IPS-NIHi7 (cell line): Measurements from ENCODE around the gene KIRREL3.

ENCODE experiments used
- DNase-seq: peaks from one replicate; pipeline ENCODE4 v3.0.0; 2012; ENCODE audit warnings: mixed read lengths; ENCODE audit errors: extremely low spot score

The KIRREL3 gene

DNA sequence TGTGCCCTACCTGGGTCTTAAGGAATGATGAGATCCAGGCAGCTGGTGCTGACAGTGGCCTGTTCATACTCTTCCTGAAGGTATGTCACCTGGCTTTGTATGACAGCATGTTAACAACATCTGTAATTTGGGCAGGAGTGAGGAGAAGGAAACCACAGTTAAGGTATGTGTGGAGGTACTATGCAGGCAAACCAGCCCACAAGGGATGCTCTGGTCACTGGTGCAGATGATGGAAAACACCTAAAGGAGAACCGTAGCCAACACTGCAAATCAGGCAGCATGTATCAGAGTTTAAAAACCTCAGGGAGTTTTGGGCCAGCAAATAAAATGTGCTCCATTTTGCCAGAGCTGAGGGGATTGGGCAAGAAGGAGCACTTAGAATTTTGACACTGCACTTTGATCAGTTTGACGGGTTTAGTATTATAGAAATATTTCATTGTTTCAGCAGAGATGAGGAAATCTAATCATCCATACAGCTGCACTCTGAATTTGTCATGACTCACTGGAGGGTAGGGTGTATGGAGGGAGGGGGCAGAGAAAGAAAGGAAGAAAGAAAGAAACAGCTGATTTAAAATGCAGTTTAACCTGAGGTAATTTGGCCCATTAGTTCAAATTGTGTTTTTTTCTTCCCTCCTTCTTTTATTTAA, 260.9 kb downstream of the KIRREL3 start:
- no peak for DNase-seq

DNA sequence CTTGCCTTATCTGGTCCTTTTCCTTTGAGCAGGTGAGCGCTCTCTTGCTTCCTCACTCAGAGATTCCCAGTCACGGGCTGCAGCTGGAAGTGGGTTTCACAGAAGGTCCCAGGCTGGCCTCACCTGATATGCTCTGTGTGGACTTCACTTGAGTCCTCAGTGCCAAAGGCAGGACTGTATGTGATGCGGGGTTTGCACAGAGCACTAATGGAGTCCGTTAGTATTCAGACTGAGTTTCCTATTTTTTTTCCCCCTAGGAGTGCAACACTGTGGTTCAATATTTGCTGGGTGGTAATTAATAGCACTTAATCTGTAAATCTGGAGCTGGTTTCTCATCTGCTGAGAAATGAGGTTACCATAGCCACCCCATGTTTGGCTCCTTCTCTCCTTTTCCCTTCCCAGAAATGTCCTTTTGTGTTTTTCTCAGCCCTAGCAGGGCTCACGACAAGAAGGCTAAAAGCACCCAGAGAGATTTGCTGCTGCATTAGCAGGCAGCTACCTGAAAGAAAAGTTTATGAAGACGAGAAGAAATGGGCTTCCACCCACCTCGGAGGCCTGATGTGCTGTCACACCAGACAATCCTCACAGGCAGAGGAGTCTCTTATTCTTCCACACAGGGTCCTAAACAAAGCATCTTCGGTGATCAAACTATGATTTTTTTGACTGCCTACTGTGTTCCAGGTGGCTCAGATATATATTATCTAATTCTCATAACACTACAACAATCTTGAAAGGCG, 262.1 kb downstream of the KIRREL3 start:
- DNase-seq: no peak

DNA sequence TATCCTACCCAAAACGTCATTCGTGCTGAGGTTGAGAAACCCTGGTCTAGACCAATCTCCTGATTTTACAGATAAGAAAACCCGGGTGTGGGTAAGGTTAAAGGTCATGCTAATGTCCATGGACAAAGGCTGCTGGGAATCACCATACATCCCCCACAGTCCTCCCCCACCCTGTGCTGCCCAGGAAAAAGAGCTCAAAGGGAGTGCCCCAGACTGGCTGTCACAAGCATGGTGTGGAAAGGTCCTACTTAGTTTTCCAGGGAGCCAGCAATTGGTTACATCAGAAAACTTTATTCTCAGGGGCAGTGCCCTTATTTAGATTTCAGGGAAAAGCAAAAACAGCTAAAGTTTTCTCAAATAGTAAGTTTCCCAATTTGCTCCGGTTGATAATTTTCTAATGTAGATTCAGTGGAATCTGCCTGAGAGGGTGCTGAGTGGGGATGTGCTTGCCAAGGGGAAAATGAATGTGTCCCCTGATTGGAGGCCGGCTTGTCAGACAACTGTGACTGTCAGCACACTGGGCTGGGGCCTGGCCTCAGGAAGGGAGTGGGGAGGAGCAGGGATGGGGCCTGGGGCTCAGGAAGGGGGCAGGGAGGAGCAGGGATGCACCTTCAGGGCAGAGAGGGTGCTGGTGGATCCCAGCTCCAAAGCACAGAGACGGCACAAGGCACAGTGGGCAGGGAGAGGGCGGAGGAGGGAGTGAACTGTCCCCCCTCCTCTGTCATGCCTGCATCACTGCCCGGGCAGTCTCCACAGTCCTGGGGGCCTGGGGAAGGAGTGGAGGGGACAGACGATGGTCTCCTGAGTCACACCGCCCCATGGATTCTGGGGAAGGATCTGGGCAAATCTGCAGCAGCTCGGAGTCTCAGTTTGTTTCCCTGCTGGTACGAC, 263.6 kb downstream of the KIRREL3 start:
- DNase-seq: no peak

DNA sequence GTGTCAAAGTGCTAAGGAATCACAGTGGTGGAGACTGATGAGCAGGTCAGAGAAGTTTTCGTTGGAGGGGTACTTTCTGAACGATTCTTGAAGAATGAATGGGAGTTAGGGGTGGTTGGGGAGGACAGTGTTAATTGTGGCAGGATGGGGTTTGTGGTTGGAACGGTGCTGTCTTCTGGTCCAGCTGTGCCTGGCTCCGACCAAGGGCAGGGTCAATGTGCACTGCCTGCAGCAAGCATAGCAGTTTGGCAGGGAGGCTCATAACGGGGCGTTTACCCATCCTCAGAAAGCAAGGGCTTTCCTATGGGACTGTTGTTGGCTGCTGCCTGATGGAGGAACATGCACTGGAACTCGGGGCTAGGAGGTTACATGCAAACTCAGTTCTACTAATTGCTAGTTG, 265.8 kb downstream of the KIRREL3 start:
- no peak for DNase-seq

DNA sequence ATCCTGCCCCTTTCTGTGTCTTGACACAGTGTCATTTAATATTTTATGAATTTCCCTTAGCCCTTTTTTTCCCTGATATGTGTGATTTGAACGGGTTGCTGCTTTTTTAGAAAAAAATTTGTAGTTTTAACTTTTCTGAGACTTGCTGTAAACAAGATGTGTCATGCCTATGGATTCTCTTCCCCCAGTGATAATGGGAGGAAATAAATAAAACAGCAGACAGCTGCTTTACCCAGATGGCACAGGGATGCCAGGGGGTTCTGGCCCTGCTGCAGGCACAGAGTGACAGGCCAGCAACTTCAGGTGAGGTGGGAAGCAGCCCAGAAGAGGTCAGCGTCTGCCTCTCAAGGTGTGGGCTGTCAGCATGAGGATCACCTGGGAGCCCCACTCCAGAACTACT, 266.9 kb downstream of the KIRREL3 start:
- no peak for DNase-seq

DNA sequence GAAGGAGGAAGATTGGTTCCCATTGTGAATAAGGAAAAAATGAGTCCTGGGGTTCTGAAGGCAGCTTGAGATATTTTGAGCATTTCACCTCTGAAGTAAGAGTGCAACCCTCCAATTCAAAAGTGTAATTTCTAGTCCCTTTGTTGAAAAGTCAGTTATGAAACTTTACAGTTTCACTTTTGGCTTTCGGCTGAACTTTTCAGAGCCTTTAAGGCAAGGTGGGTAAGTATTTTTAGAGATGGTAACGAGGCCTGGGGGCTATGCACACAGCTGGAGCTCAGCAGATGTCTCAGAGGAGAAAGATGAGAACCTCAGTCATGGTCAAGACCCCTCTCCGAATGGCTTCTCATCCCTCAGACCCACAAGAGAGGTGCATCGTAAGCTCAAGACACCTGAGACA, 267.6 kb downstream of the KIRREL3 start:
- no peak for DNase-seq

- DNase-seq: no peak
These were observed 268.9 kb downstream of the KIRREL3 start for GRCh38 chr11:126731576-126732142.

DNA sequence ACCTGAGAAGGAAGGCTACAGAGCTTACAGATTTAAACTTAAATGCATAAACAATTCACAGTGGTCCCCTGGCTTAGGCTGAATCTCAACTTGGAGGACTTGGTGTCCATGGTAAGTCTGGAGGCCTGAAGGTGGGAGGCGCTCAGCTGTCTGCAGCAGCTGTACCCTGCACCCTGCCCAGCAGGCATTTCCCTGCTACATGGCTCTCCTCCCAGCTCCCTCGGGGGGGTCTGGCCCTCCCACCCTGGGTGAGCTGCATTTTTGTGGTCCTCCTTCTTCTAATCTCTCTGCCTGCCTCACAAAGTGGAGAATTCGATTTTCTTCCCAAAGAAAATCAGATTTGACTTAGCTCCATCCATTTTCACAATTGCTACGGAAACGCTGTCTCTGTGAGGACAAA, 273.2 kb downstream of the KIRREL3 start:
- DNase-seq: no peak

- no peak for DNase-seq
These were observed 275.0 kb downstream of the KIRREL3 start for GRCh38 chr11:126725521-126725920.

GRCh38 chr11:126725043-126725442, 275.5 kb downstream of the KIRREL3 start:
- no peak for DNase-seq

GRCh38 chr11:126723665-126724045, 276.9 kb downstream of the KIRREL3 start:
- DNase-seq: no peak

GRCh38 chr11:126722956-126723664, 277.5 kb downstream of the KIRREL3 start:
- no peak for DNase-seq

GRCh38 chr11:126722006-126722736, 278.4 kb downstream of the KIRREL3 start:
- no peak for DNase-seq

DNA sequence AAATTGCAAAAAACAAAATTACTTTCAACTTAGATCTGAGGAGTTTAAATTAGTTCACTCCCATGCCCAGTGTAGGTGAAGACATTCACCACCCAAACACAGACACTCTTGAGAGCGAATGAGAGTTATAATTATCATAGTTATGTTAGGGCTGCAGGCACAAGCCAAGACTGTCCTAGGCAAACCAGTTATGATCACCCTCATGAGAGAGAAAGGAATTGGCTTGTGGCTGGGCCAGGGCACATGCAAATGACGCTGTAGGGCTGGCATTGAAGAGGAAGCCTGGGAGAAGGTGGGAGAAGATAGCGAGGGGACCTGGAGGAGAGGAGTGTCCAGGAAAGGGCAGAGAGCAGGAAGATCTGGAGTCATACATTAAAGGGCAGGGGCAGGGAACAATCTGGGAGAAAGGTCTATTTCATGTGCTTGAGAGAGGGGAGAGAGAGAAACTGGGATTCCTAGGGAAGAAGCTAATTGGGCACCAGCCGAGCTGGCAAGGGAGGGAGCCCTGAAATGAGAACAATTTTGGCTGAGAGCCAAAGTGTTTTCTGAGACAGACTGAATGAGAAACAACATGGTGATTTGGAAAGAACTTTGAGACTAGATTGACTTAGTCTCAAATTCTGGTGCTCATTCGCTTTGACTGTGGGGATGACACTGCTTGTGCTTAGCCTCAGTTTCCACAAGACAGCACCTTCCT, 279.9 kb downstream of the KIRREL3 start:
- no peak for DNase-seq

DNA sequence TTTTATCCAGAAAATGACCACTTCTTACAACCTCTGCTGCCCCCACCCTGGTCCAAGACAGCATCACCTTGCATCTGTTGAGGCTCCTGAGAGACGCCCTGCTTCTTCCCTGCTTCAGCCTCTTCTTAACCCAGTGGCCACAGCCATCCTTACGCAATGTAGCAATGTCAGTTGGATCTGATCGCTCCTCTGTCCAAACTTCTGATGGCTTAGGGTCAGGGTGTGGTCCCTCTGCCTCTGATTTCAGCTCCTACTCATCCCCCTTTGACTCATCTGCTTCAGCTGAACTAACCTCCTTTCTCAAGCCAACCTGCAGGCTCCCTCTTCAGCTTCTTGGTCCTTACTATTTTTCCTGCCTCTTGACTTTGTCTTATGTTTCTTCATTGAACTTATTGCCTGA, 280.8 kb downstream of the KIRREL3 start:
- DNase-seq: no peak

GRCh38 chr11:126718276-126718675, 282.3 kb downstream of the KIRREL3 start:
- no peak for DNase-seq

GRCh38 chr11:126716456-126717083, 284.0 kb downstream of the KIRREL3 start:
- DNase-seq: peak; percentile 71

GRCh38 chr11:126713806-126714205, 286.8 kb downstream of the KIRREL3 start:
- DNase-seq: no peak

DNA sequence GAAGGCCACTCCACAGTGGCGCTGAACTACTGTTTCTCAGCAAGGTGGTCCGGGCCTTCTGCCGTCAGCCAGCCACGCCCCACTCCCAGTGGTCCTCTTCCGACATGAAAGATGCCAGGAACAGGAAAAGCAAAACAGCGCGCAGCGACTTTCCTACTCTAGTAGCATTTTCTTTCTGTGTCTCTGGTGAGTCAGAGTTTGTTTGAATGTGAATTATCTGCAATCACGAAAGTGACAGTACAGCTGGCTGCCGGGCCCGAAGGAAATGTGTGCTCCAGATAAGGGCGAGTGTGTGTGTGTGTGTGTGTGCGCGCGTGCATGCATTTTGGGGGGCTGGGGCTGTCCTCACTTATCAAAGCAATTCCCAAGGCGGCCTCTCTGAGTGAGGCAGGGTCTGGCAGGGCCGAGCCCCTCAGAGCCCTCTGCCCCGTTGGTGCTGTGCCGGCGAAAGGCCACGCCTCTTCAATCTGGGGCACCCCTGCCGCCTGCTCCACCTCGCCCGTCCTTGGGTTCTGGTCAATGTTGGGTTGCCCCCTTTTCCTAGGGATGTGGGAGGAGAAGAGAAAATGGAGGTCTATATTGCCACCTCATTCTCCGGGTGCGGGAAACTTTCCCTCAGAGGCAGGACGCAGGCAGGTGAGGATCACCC, 288.5 kb downstream of the KIRREL3 start:
- DNase-seq: no peak
